Measurements from ENCODE around the gene CFAP68.
A peak's percentile ranks its signal among the peaks of the same experiment; 100 is the strongest.

The CFAP68 gene

DNA sequence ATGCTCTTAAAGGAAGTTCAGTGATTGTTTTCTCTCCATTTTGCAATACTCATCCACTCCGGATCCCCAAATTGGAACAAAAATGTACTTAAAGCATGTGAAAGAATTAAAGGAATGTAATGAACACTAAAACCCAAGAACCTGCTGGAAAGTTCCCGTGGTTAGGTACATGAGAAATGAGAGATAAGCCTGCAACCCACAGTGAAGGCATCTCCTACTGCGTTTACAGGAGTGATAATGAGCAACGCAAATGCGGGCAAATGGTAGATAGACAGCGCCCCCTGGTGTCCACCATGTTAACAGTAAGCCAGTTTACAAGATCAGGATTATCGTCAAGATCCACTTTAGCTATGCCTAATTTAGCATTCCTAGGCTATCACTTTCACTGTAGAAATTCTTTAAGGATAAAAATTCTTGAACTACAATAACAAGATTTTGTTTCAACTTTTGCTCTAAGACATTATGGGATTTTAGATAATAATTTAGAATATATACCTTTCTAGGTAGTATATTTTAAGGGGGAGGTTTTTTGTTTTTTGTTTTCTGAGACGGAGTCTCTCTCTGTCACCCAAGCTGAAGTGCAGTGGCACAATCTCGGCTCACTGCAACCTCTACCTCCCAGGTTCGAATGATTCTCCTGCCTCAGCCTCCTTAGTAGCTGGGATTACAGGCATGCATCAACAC is 37.8 kb upstream of the CFAP68 start:
- no peak overlapping the region for H3K27ac ChIP-seq (ENCODE audit: insufficient read depth, low read length, poor library complexity, severe bottlenecking)
- H3K9me3 ChIP-seq (ENCODE audit: control insufficient read depth, low read length), result no peaks in the 10 kb centered on the region

GRCh38 chr11:111843661-111844060 is 35.7 kb upstream of the CFAP68 start:
- Histone ChIP-seq H3K36me3 (ENCODE audit: control insufficient read depth, insufficient read depth, low read length) (peaks cover 26% of the 10 kb centered on the region), H3K4me1 (ENCODE audit: control insufficient read depth, insufficient read depth, low read length, poor library complexity, severe bottlenecking) (no peaks in the 10 kb centered on the region), H3K27me3 (replicated peaks; ENCODE audit: control insufficient read depth, insufficient read depth, low read length, poor library complexity, severe bottlenecking) (no peaks in the 10 kb centered on the region), H3K9me3 (ENCODE audit: control insufficient read depth, low read length) (no peaks in the 10 kb centered on the region), H3K27ac (ENCODE audit: insufficient read depth, low read length, poor library complexity, severe bottlenecking) (no peak overlapping the region), H3K4me3 (ENCODE audit: insufficient read depth, low read depth, low read length, poor library complexity, severe bottlenecking) (no peak overlapping the region)
- no peak for DNase-seq

More for the DNA sequence above, 37.8 kb upstream of the CFAP68 start:
- Histone ChIP-seq H3K4me3 (ENCODE audit: insufficient read depth, low read depth, low read length, poor library complexity, severe bottlenecking) (no peak overlapping the region), H3K27me3 (replicated peaks; ENCODE audit: control insufficient read depth, insufficient read depth, low read length, poor library complexity, severe bottlenecking) (no peaks in the 10 kb centered on the region), H3K4me1 (ENCODE audit: control insufficient read depth, insufficient read depth, low read length, poor library complexity, severe bottlenecking) (no peaks in the 10 kb centered on the region), H3K36me3 (ENCODE audit: control insufficient read depth, insufficient read depth, low read length) (peaks cover 22% of the 10 kb centered on the region)
- peak; percentile 56 to 75 (median 70) for DNase-seq

- H3K36me3 ChIP-seq (ENCODE audit: control insufficient read depth, insufficient read depth, low read length), result peaks cover 27% of the 10 kb centered on the region
- H3K27me3 ChIP-seq (replicated peaks; ENCODE audit: control insufficient read depth, insufficient read depth, low read length, poor library complexity, severe bottlenecking), result no peaks in the 10 kb centered on the region
- no peaks in the 10 kb centered on the region for H3K9me3 ChIP-seq (ENCODE audit: control insufficient read depth, low read length)
- no peak overlapping the region for H3K4me3 ChIP-seq (ENCODE audit: insufficient read depth, low read depth, low read length, poor library complexity, severe bottlenecking)
- DNase-seq, result no peak
- no peaks in the 10 kb centered on the region for H3K4me1 ChIP-seq (ENCODE audit: control insufficient read depth, insufficient read depth, low read length, poor library complexity, severe bottlenecking)
- H3K27ac ChIP-seq (ENCODE audit: insufficient read depth, low read length, poor library complexity, severe bottlenecking), result no peak overlapping the region
Observed at GRCh38 chr11:111845276-111846028, 33.9 kb upstream of the CFAP68 start.

- no peak for DNase-seq
- H3K36me3 ChIP-seq (ENCODE audit: control insufficient read depth, insufficient read depth, low read length), result peaks cover 27% of the 10 kb centered on the region
Observed at GRCh38 chr11:111846063-111846462, 33.3 kb upstream of the CFAP68 start.

GRCh38 chr11:111846636-111847035 is 32.7 kb upstream of the CFAP68 start:
- H3K27me3 ChIP-seq (replicated peaks; ENCODE audit: control insufficient read depth, insufficient read depth, low read length, poor library complexity, severe bottlenecking), result no peaks in the 10 kb centered on the region
- no peak for DNase-seq
- peaks cover 27% of the 10 kb centered on the region for H3K36me3 ChIP-seq (ENCODE audit: control insufficient read depth, insufficient read depth, low read length)
- no peaks in the 10 kb centered on the region for H3K4me1 ChIP-seq (ENCODE audit: control insufficient read depth, insufficient read depth, low read length, poor library complexity, severe bottlenecking)
- no peak overlapping the region for H3K4me3 ChIP-seq (ENCODE audit: insufficient read depth, low read depth, low read length, poor library complexity, severe bottlenecking)
- no peaks in the 10 kb centered on the region for H3K9me3 ChIP-seq (ENCODE audit: control insufficient read depth, low read length)
- H3K27ac ChIP-seq (ENCODE audit: insufficient read depth, low read length, poor library complexity, severe bottlenecking), result no peak overlapping the region

More at GRCh38 chr11:111846063-111846462, 33.3 kb upstream of the CFAP68 start:
- Histone ChIP-seq H3K27me3 (replicated peaks; ENCODE audit: control insufficient read depth, insufficient read depth, low read length, poor library complexity, severe bottlenecking) (no peaks in the 10 kb centered on the region), H3K27ac (ENCODE audit: insufficient read depth, low read length, poor library complexity, severe bottlenecking) (no peak overlapping the region), H3K9me3 (ENCODE audit: control insufficient read depth, low read length) (no peaks in the 10 kb centered on the region), H3K4me1 (ENCODE audit: control insufficient read depth, insufficient read depth, low read length, poor library complexity, severe bottlenecking) (no peaks in the 10 kb centered on the region), H3K4me3 (ENCODE audit: insufficient read depth, low read depth, low read length, poor library complexity, severe bottlenecking) (no peak overlapping the region)

DNA sequence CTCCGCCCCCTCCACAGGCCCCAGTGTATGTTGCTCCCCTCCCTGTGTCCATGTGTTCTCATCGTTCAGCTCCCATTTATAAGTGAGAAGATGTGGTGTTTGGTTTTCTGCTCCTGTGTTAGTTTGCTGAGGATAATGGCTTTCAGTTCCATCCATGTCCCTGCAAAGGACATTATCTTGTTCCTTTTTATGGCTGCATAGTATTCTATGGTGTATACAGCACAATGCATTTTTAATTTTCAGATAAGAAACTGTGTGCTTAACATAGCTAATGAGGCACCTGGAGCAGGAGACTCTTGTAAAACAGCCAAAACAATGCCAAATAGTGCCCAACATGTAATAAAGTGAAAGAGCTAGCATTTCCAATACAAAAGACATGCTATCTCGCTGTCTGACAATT is 29.7 kb upstream of the CFAP68 start:
- no peak for DNase-seq
- no peaks in the 10 kb centered on the region for H3K9me3 ChIP-seq (ENCODE audit: control insufficient read depth, low read length)
- H3K27me3 ChIP-seq (replicated peaks; ENCODE audit: control insufficient read depth, insufficient read depth, low read length, poor library complexity, severe bottlenecking), result no peaks in the 10 kb centered on the region
- peaks cover 21% of the 10 kb centered on the region for H3K36me3 ChIP-seq (ENCODE audit: control insufficient read depth, insufficient read depth, low read length)
- H3K4me1 ChIP-seq (ENCODE audit: control insufficient read depth, insufficient read depth, low read length, poor library complexity, severe bottlenecking), result no peaks in the 10 kb centered on the region
- H3K27ac ChIP-seq (ENCODE audit: insufficient read depth, low read length, poor library complexity, severe bottlenecking), result no peak overlapping the region
- no peak overlapping the region for H3K4me3 ChIP-seq (ENCODE audit: insufficient read depth, low read depth, low read length, poor library complexity, severe bottlenecking)

- Histone ChIP-seq H3K36me3 (ENCODE audit: control insufficient read depth, insufficient read depth, low read length) (peaks cover 19% of the 10 kb centered on the region), H3K27me3 (replicated peaks; ENCODE audit: control insufficient read depth, insufficient read depth, low read length, poor library complexity, severe bottlenecking) (no peaks in the 10 kb centered on the region), H3K27ac (ENCODE audit: insufficient read depth, low read length, poor library complexity, severe bottlenecking) (no peak overlapping the region), H3K4me1 (ENCODE audit: control insufficient read depth, insufficient read depth, low read length, poor library complexity, severe bottlenecking) (no peaks in the 10 kb centered on the region), H3K9me3 (ENCODE audit: control insufficient read depth, low read length) (no peaks in the 10 kb centered on the region), H3K4me3 (ENCODE audit: insufficient read depth, low read depth, low read length, poor library complexity, severe bottlenecking) (no peak overlapping the region)
- DNase-seq, result no peak
Observed at GRCh38 chr11:111851067-111851466, 28.3 kb upstream of the CFAP68 start.

GRCh38 chr11:111851636-111852035 is 27.7 kb upstream of the CFAP68 start:
- Histone ChIP-seq H3K4me1 (ENCODE audit: control insufficient read depth, insufficient read depth, low read length, poor library complexity, severe bottlenecking) (no peaks in the 10 kb centered on the region), H3K36me3 (ENCODE audit: control insufficient read depth, insufficient read depth, low read length) (peaks cover 19% of the 10 kb centered on the region), H3K4me3 (ENCODE audit: insufficient read depth, low read depth, low read length, poor library complexity, severe bottlenecking) (no peak overlapping the region), H3K9me3 (ENCODE audit: control insufficient read depth, low read length) (no peaks in the 10 kb centered on the region), H3K27ac (ENCODE audit: insufficient read depth, low read length, poor library complexity, severe bottlenecking) (no peak overlapping the region), H3K27me3 (replicated peaks; ENCODE audit: control insufficient read depth, insufficient read depth, low read length, poor library complexity, severe bottlenecking) (no peaks in the 10 kb centered on the region)
- no peak for DNase-seq

DNA sequence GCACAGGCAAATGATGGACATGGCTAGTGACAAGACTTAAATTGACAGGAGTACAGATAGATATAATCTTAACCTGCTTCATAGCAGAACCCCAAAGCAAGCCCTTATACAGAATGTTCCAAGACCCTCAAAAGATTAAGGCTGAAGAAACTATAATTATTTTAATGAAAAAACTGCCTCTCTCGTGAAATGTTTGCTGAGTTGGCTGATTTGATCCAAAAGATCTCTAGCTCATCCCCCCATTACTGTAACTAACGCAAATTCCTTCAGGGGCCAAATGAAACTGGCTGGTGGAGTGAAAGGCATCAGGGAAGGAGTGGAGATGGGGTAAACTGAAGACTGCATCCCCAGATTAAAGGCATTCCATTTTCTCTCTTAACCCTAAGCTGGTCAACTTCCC is 27.2 kb upstream of the CFAP68 start:
- H3K9me3 ChIP-seq (ENCODE audit: control insufficient read depth, low read length), result no peaks in the 10 kb centered on the region
- no peak for DNase-seq
- H3K4me3 ChIP-seq (ENCODE audit: insufficient read depth, low read depth, low read length, poor library complexity, severe bottlenecking), result no peak overlapping the region
- H3K36me3 ChIP-seq (ENCODE audit: control insufficient read depth, insufficient read depth, low read length), result peaks cover 19% of the 10 kb centered on the region
- no peaks in the 10 kb centered on the region for H3K27me3 ChIP-seq (replicated peaks; ENCODE audit: control insufficient read depth, insufficient read depth, low read length, poor library complexity, severe bottlenecking)
- H3K27ac ChIP-seq (ENCODE audit: insufficient read depth, low read length, poor library complexity, severe bottlenecking), result no peak overlapping the region
- no peaks in the 10 kb centered on the region for H3K4me1 ChIP-seq (ENCODE audit: control insufficient read depth, insufficient read depth, low read length, poor library complexity, severe bottlenecking)

DNA sequence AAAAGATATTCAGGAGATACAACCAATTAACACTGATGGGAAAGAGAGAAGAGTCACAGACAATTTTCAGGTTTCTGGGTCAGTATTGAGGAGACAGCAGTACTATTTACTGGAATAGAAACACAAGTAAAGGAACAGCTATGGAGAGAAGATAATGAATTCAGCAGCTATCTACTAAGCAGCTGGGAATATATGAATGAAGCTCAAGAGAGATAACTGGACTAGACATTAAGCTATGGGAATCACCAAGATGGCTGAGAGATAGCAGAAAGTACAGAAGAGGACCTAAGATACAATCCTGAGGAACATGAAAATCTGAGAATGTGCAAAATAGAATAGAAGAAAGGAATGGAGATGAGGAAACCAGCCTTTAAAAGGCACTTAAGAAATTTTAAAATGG is 23.8 kb upstream of the CFAP68 start:
- Histone ChIP-seq H3K9me3 (ENCODE audit: control insufficient read depth, low read length) (no peaks in the 10 kb centered on the region), H3K27me3 (replicated peaks; ENCODE audit: control insufficient read depth, insufficient read depth, low read length, poor library complexity, severe bottlenecking) (no peaks in the 10 kb centered on the region), H3K4me3 (ENCODE audit: insufficient read depth, low read depth, low read length, poor library complexity, severe bottlenecking) (no peak overlapping the region), H3K27ac (ENCODE audit: insufficient read depth, low read length, poor library complexity, severe bottlenecking) (no peak overlapping the region), H3K4me1 (ENCODE audit: control insufficient read depth, insufficient read depth, low read length, poor library complexity, severe bottlenecking) (no peaks in the 10 kb centered on the region), H3K36me3 (ENCODE audit: control insufficient read depth, insufficient read depth, low read length) (peaks cover 18% of the 10 kb centered on the region)
- no peak for DNase-seq

Measured in effector memory CD4-positive, alpha-beta T cell (primary cell).